HEK293 (cell line): ENCODE results near the gene ATP6V0A1.
A peak's percentile ranks its signal among the peaks of the same experiment; 100 is the strongest.

Experiments used
- CTCF ChIA-PET: fragments of 350-600 bp; formaldehyde crosslinking; extraction: SDS; loops from one replicate; lab custom pipeline; 2021; ENCODE audit warnings: antibody characterized with exemption; lab: Yijun Ruan, JAX
- POLR2A ChIA-PET: fragments of 300-600 bp; formaldehyde crosslinking; extraction: SDS; loops from one replicate; lab custom pipeline; 2020; ENCODE audit warnings: antibody characterized with exemption, inconsistent platforms; lab: Yijun Ruan, JAX
- H3K27ac ChIP-seq: fragments of 200-500 bp; sonication (Bioruptor generic); 2 replicates; pipeline ENCODE4 v1.5.1; 2014; ENCODE audit warnings: low read depth, low read length, control low read depth, inconsistent platforms; ENCODE audit errors: extremely low read depth
- H3K36me3 ChIP-seq, 2 experiments: fragments of 200-500 bp in 1 of 2; sonication (Bioruptor generic) in 1 of 2; 1 replicate in 1 of 2; 2 replicates in 1 of 2; pipeline ENCODE4 v1.5.1; 2014 to 2017; ENCODE audit warnings: inconsistent platforms in 2 of 2, low read length in 2 of 2; ENCODE audit not compliant: control insufficient read depth in 2 of 2, insufficient read depth in 1 of 2
- H3K4me1 ChIP-seq: fragments of 200-500 bp; sonication (Bioruptor generic); 2 replicates; pipeline ENCODE4 v1.5.1; 2014; ENCODE audit warnings: mild to moderate bottlenecking, low read length, inconsistent platforms; ENCODE audit not compliant: control insufficient read depth, insufficient read depth
- H3K4me3 ChIP-seq: 2 replicates; pipeline ENCODE4 v1.5.1; 2011; ENCODE audit warnings: low read depth, mild to moderate bottlenecking, control low read depth, low read length, moderate library complexity
- H3K9me3 ChIP-seq: fragments of 200-500 bp; sonication (Bioruptor generic); 2 replicates; pipeline ENCODE4 v1.5.1; 2014; ENCODE audit warnings: low read depth, low read length, inconsistent platforms; ENCODE audit not compliant: control insufficient read depth, insufficient read depth
- MZF1 ChIP-seq: fragments of 450-650 bp; formaldehyde crosslinking; IDR thresholded peaks from 2 replicates; pipeline ENCODE4 v1.5.1; 2017; ENCODE audit warnings: missing biosample characterization, missing genetic modification characterization, borderline replicate concordance
- PRDM1 ChIP-seq: fragments of 450-650 bp; formaldehyde crosslinking; IDR thresholded peaks from 2 replicates; pipeline ENCODE4; 2016; ENCODE audit warnings: missing biosample characterization, missing genetic modification characterization
- ZBTB1 ChIP-seq: fragments of 450-650 bp; formaldehyde crosslinking; IDR thresholded peaks from 2 replicates; pipeline ENCODE4 v1.5.1; 2016; ENCODE audit warnings: missing biosample characterization, missing genetic modification characterization
- ZNF140 ChIP-seq: fragments of 450-650 bp; formaldehyde crosslinking; IDR thresholded peaks from 2 replicates; pipeline ENCODE4 v1.5.1; 2016; ENCODE audit warnings: missing biosample characterization, missing genetic modification characterization
- ZNF146 ChIP-seq: fragments of 450-650 bp; formaldehyde crosslinking; IDR thresholded peaks from 2 replicates; pipeline ENCODE4 v1.5.1; 2016; ENCODE audit warnings: missing biosample characterization, missing genetic modification characterization
- ZNF302 ChIP-seq: fragments of 450-650 bp; formaldehyde crosslinking; IDR thresholded peaks from 2 replicates; pipeline ENCODE4 v1.5.1; 2016; ENCODE audit warnings: missing biosample characterization, missing genetic modification characterization, low read depth
- ZNF335 ChIP-seq: fragments of 450-650 bp; formaldehyde crosslinking; conservative IDR thresholded peaks from 2 replicates; pipeline ENCODE4 v1.5.1; 2016; ENCODE audit warnings: missing biosample characterization, missing genetic modification characterization
- ZNF341 ChIP-seq: fragments of 450-650 bp; formaldehyde crosslinking; IDR thresholded peaks from 2 replicates; pipeline ENCODE4; 2016; ENCODE audit warnings: low read depth, missing biosample characterization, missing genetic modification characterization
- ZNF394 ChIP-seq: fragments of 450-650 bp; formaldehyde crosslinking; IDR thresholded peaks from 2 replicates; pipeline ENCODE4 v1.5.1; 2016; ENCODE audit warnings: missing biosample characterization, missing genetic modification characterization, mild to moderate bottlenecking, moderate library complexity, borderline replicate concordance
- ZNF449 ChIP-seq: fragments of 450-650 bp; formaldehyde crosslinking; IDR thresholded peaks from 2 replicates; pipeline ENCODE4 v1.5.1; 2017; ENCODE audit warnings: missing biosample characterization, mild to moderate bottlenecking, missing genetic modification characterization, moderate library complexity
- ZNF521 ChIP-seq: fragments of 450-650 bp; formaldehyde crosslinking; IDR thresholded peaks from 2 replicates; pipeline ENCODE4 v1.5.1; 2017; ENCODE audit warnings: missing biosample characterization, mild to moderate bottlenecking, missing genetic modification characterization
- ZNF596 ChIP-seq: fragments of 450-650 bp; IDR thresholded peaks from 2 replicates; pipeline ENCODE4 v1.5.0; 2018; ENCODE audit warnings: missing biosample characterization, mild to moderate bottlenecking, missing genetic modification characterization, moderate library complexity
- ZNF600 ChIP-seq: fragments of 450-650 bp; formaldehyde crosslinking; IDR thresholded peaks from 2 replicates; pipeline ENCODE4 v1.5.1; 2016; ENCODE audit warnings: missing biosample characterization, missing genetic modification characterization
- ZNF776 ChIP-seq: fragments of 450-650 bp; formaldehyde crosslinking; IDR thresholded peaks from 2 replicates; pipeline ENCODE4 v1.5.0; 2017; ENCODE audit warnings: missing biosample characterization, missing genetic modification characterization, borderline replicate concordance
- ZNF791 ChIP-seq: fragments of 450-650 bp; formaldehyde crosslinking; IDR thresholded peaks from 2 replicates; pipeline ENCODE4 v1.5.1; 2016; ENCODE audit warnings: missing biosample characterization, missing genetic modification characterization
- ZNF837 ChIP-seq: fragments of 450-650 bp; formaldehyde crosslinking; IDR thresholded peaks from 2 replicates; pipeline ENCODE4 v1.5.1; 2016; ENCODE audit warnings: missing biosample characterization, missing genetic modification characterization
- ZSCAN16 ChIP-seq: fragments of 450-650 bp; formaldehyde crosslinking; IDR thresholded peaks from 2 replicates; pipeline ENCODE4 v1.5.1; 2016; ENCODE audit warnings: missing biosample characterization, missing genetic modification characterization
- TF ChIP-seq, protein P1 (sequence below): sonication (generic); formaldehyde crosslinking; IDR thresholded peaks from 2 replicates; pipeline ENCODE4 v1.8.1; 2022; ENCODE audit warnings: mild to moderate bottlenecking, moderate library complexity, missing genetic modification reagents

Gene ATP6V0A1

GRCh38 chr17:42563950-42564349, 105.3 kb downstream of the ATP6V0A1 start:
- Histone ChIP-seq H3K36me3 (peaks cover 0 to 48% of the 10 kb centered on the region in 2 experiments; a peak in 1 of 3 replicates), H3K4me3 (no peak overlapping the region), H3K9me3 (no peaks in the 10 kb centered on the region), H3K27ac (no peak overlapping the region), H3K4me1 (peaks cover 10% of the 10 kb centered on the region; the same call in 1 of the 2 replicates)
- no peak for TF ChIP-seq ZNF521 (tag by site-specific recombination)
- 0 out of 2 replicates have a peak, but pooled peaks have one; percentile 1 for TF ChIP-seq ZNF335 (tag by site-specific recombination)
- ChIA-PET CTCF (interaction anchor here (1.0 to 1.5 kb wide), 3 partner anchors 11 to 434 kb away, joined by 3 to 5 read pairs (median 3); partner anchors contain the start of gene RPL27), POLR2A (interaction anchor here (2.6 to 4.8 kb wide), 2 partner anchors 9 to 14 kb away, joined by 10 to 48 read pairs; partner anchors contain the start of gene PSMC3IP)

DNA sequence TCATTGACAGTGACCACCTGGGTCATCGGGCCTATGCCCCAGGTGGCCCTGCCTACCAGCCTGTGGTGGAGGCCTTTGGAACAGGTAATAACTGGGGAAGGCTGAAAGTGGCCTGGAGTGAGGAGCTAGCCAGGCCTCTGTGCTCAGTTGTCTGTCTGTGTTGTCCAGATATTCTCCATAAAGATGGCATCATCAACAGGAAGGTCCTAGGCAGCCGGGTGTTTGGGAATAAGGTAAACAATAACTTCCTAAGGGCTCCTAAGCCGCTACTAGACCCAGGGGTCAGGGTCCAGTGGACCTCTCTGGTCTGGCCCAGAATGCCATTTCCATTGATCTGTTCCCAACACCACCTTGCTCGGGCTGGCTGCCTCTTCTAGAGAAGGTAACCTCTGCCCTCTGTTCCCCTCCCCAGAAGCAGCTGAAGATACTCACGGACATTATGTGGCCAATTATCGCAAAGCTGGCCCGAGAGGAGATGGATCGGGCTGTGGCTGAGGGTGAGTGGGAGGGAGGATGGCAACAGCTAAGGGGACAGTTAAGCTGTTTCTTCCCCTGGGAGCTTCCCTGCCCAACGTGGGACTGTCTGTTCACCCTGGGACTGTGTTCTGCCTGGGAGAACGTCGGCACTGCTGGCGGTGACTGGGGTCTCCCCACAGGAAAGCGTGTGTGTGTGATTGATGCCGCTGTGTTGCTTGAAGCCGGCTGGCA, 106.3 kb downstream of the ATP6V0A1 start:
- peaks cover 10% of the 10 kb centered on the region; the same call in 1 of the 2 replicates for H3K4me1 ChIP-seq
- no peak overlapping the region for H3K27ac ChIP-seq
- POLR2A ChIA-PET, result interaction anchor here (0.5 to 4.8 kb wide), 4 partner anchors 10 to 581 kb away, joined by 3 to 48 read pairs (median 7); partner anchors contain the start of genes PSMC3IP, RETREG3 and TUBG1

GRCh38 chr17:42565523-42566214, 107.0 kb downstream of the ATP6V0A1 start:
- CTCF ChIA-PET, result interaction anchor here (0.7 to 4.9 kb wide), 4 partner anchors 12 to 440 kb away, joined by 3 to 34 read pairs (median 6); partner anchors contain the start of genes BECN1 and PSMC3IP
- H3K4me3 ChIP-seq, result no peak overlapping the region
- peaks cover 10% of the 10 kb centered on the region; the same call in 1 of the 2 replicates for H3K4me1 ChIP-seq
- peaks cover 6 to 65% of the 10 kb centered on the region in 2 experiments for H3K36me3 ChIP-seq
- TF ChIP-seq ZBTB1 (tag by site-specific recombination), result no peak
- no peak for TF ChIP-seq ZNF140 (tag by site-specific recombination)
- TF ChIP-seq ZNF600 (tag by site-specific recombination), result peak; percentile 8
- H3K9me3 ChIP-seq, result no peaks in the 10 kb centered on the region
- POLR2A ChIA-PET, result interaction anchor here (0.5 to 4.8 kb wide), 5 partner anchors 11 to 832 kb away, joined by 3 to 48 read pairs (median 4); partner anchors contain the start of genes PSMC3IP, RETREG3 and TUBG1
- H3K27ac ChIP-seq, result peak overlapping the region; percentile 86

More for the DNA sequence above, 106.3 kb downstream of the ATP6V0A1 start:
- H3K9me3 ChIP-seq, result no peaks in the 10 kb centered on the region
- TF ChIP-seq ZNF837, result no peak
- no peak for TF ChIP-seq ZNF776 (tag by site-specific recombination)
- no peak for TF ChIP-seq ZNF449 (tag by site-specific recombination)
- TF ChIP-seq ZNF791 (tag by site-specific recombination), result no peak
- TF ChIP-seq ZNF600 (tag by site-specific recombination), result peak; percentile 67; the same call in 1 of the 2 replicates
- no peak for TF ChIP-seq ZNF394
- no peak for TF ChIP-seq ZNF302 (tag by site-specific recombination)
- TF ChIP-seq ZNF521 (tag by site-specific recombination), result no peak
- CTCF ChIA-PET, result interaction anchor here (1.0 to 1.8 kb wide), 3 partner anchors 17 to 433 kb away, joined by 3 to 7 read pairs (median 5); partner anchors contain the start of genes BECN1 and RPL27
- H3K4me3 ChIP-seq, result no peak overlapping the region
- H3K36me3 ChIP-seq, result peaks cover 0 to 58% of the 10 kb centered on the region in 2 experiments; a peak in 1 of 3 replicates

DNA sequence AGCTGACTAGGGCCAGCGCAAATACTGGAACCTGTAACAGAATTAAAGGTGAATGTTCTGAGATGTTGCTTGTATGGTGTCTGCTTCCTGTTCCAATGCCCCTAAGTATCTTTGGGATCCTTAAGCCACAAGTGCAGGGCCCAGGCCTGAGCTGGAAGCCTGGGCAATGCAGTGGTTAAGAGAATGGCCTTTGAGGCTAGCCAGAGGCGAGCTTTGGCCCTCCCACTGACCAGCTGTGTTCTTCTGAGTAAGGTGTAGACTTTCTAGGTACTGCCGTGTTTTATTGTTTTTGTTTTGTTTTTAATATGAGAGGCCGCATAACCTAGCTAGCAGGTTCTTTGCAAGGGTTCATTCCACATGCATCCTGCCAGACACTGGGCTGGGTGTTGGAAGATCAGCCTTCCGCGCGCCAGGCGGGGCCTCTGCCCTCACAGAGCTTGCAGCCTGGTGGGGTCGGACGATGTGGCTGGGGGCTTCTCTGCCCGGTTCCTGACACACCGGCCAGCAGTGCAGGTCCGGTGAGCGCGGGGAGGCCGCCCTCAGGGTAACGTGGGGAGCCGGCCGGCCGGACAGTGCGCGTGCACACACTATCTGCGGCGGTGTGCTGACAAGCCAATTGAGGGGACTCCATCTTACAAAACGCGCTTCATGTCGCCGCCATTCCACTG, 107.7 kb downstream of the ATP6V0A1 start:
- H3K4me3 ChIP-seq, result peak overlapping the region; percentile 86
- H3K36me3 ChIP-seq, result peaks cover 12 to 72% of the 10 kb centered on the region in 2 experiments
- H3K27ac ChIP-seq, result peak overlapping the region; percentile 86
- POLR2A ChIA-PET, result interaction anchor here (0.5 to 4.8 kb wide), 6 partner anchors 12 to 832 kb away, joined by 3 to 48 read pairs (median 7); partner anchors contain the start of genes PSMC3IP and VPS25
- CTCF ChIA-PET, result interaction anchor here (0.7 to 4.9 kb wide), 4 partner anchors 11 to 440 kb away, joined by 3 to 34 read pairs (median 5); partner anchors contain the start of genes BECN1 and PSMC3IP
- H3K4me1 ChIP-seq, result peaks cover 10% of the 10 kb centered on the region; the same call in 1 of the 2 replicates
- H3K9me3 ChIP-seq, result no peaks in the 10 kb centered on the region
- TF ChIP-seq PRDM1 (no peak), ZNF837 (no peak), ZSCAN16 (no peak), ZNF302 (tag by site-specific recombination) (no peak), ZNF341 (tag by site-specific recombination) (peak; percentile 87; the same call in 1 of the 2 replicates), ZNF596 (tag by site-specific recombination) (0 out of 2 replicates have a peak, but pooled peaks have one; percentile 19), ZNF146 (tag by site-specific recombination) (no peak), MZF1 (tag by site-specific recombination) (no peak)
- TF ChIP-seq, protein P1, sequence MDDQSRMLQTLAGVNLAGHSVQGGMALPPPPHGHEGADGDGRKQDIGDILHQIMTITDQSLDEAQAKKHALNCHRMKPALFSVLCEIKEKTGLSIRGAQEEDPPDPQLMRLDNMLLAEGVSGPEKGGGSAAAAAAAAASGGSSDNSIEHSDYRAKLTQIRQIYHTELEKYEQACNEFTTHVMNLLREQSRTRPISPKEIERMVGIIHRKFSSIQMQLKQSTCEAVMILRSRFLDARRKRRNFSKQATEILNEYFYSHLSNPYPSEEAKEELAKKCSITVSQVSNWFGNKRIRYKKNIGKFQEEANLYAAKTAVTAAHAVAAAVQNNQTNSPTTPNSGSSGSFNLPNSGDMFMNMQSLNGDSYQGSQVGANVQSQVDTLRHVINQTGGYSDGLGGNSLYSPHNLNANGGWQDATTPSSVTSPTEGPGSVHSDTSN (CRISPR knock-in tag), result 0 out of 2 replicates have a peak, but pooled peaks have one; percentile 13
